ENCODE measurements around the gene PLEKHJ1.

DNA sequence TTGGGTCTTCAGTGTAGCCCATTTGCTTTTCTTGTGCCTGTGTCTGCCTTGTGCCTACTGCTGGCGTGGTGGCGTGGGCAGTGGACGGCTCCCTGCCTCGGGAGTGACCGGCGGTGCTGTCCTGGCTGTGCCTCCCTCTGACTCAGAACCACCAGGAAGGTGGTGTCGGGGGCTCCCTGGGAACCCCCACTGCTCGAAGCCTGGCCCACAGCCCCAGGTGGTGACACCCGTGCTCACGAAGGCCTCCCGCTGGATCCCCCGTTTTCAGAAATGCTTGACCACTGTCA, 7.9 kb upstream of the PLEKHJ1 start:
- no peak for TF ChIP-seq SP1 (IDR thresholded peaks at IDR 0.05)
- no peak for TF ChIP-seq ZNF384 (IDR thresholded peaks at IDR 0.05)
- no peak for TF ChIP-seq BHLHE40 (IDR thresholded peaks at IDR 0.05; ENCODE audit: borderline replicate concordance)
- TF ChIP-seq NFRKB (IDR thresholded peaks at IDR 0.05) = no peak
- TF ChIP-seq FOXA1 (IDR thresholded peaks at IDR 0.05) = no peak
